Parathyroid adenoma (tissue), 2 donors: ENCODE results near the gene CAMK2B.

Source experiments
- H2AFZ ChIP-seq: fragments of 300-600 bp; sonication (generic); one replicate; pipeline ENCODE4 v1.7.0; 2017; ENCODE audit warnings: antibody characterized with exemption, mild to moderate bottlenecking
- H3K27ac ChIP-seq: fragments of 300-600 bp; sonication (generic); one replicate; pipeline ENCODE4 v1.7.0; 2017
- H3K27me3 ChIP-seq: fragments of 300-600 bp; sonication (generic); one replicate; pipeline ENCODE4 v1.7.0; 2017; ENCODE audit warnings: low read length; ENCODE audit not compliant: control insufficient read depth, insufficient read depth
- H3K36me3 ChIP-seq: fragments of 300-600 bp; sonication (generic); one replicate; pipeline ENCODE4 v1.7.0; 2017; ENCODE audit warnings: low read length; ENCODE audit not compliant: control insufficient read depth, insufficient read depth
- H3K4me1 ChIP-seq: fragments of 300-600 bp; sonication (generic); one replicate; pipeline ENCODE4 v1.7.0; 2017; ENCODE audit warnings: control low read depth
- H3K4me2 ChIP-seq: fragments of 300-600 bp; sonication (generic); one replicate; pipeline ENCODE4 v1.7.0; 2017; ENCODE audit warnings: low read length
- H3K4me3 ChIP-seq: fragments of 300-600 bp; sonication (generic); one replicate; pipeline ENCODE4 v1.7.0; 2017; ENCODE audit warnings: low read depth, low read length
- H3K79me2 ChIP-seq: fragments of 300-600 bp; sonication (generic); one replicate; pipeline ENCODE4 v1.7.0; 2017; ENCODE audit warnings: control low read depth
- H3K9ac ChIP-seq: fragments of 300-600 bp; sonication (generic); one replicate; pipeline ENCODE4 v1.7.0; 2017; ENCODE audit warnings: mild to moderate bottlenecking
- H3K9me3 ChIP-seq: fragments of 300-600 bp; sonication (generic); one replicate; pipeline ENCODE4 v1.7.0; 2017; ENCODE audit warnings: low read length; ENCODE audit not compliant: control insufficient read depth
- TF ChIP-seq, protein P1 (sequence below): fragments of 300-600 bp; sonication (generic); IDR thresholded peaks from one replicate; pipeline ENCODE4 v1.7.0; 2017; ENCODE audit warnings: antibody characterized with exemption, mild to moderate bottlenecking
- donor health status: primary hyperparathyroidism.

CAMK2B gene

GRCh38 chr7:44227911-44228310 lies 97.5 kb downstream of the CAMK2B start:
- Histone ChIP-seq H3K4me1 (no peaks in the 10 kb centered on the region), H3K9ac (no peak overlapping the region), H3K79me2 (no peaks in the 10 kb centered on the region), H3K36me3 (no peaks in the 10 kb centered on the region), H3K9me3 (no peaks in the 10 kb centered on the region), H2AFZ (no peak overlapping the region), H3K27ac (no peak overlapping the region), H3K4me3 (no peak overlapping the region), H3K4me2 (no peak overlapping the region), H3K27me3 (no peaks in the 10 kb centered on the region)
- TF ChIP-seq, protein P1, sequence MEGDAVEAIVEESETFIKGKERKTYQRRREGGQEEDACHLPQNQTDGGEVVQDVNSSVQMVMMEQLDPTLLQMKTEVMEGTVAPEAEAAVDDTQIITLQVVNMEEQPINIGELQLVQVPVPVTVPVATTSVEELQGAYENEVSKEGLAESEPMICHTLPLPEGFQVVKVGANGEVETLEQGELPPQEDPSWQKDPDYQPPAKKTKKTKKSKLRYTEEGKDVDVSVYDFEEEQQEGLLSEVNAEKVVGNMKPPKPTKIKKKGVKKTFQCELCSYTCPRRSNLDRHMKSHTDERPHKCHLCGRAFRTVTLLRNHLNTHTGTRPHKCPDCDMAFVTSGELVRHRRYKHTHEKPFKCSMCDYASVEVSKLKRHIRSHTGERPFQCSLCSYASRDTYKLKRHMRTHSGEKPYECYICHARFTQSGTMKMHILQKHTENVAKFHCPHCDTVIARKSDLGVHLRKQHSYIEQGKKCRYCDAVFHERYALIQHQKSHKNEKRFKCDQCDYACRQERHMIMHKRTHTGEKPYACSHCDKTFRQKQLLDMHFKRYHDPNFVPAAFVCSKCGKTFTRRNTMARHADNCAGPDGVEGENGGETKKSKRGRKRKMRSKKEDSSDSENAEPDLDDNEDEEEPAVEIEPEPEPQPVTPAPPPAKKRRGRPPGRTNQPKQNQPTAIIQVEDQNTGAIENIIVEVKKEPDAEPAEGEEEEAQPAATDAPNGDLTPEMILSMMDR = no peak

- Histone ChIP-seq H2AFZ (no peak overlapping the region), H3K4me1 (no peaks in the 10 kb centered on the region), H3K4me2 (no peak overlapping the region), H3K9me3 (no peaks in the 10 kb centered on the region), H3K9ac (no peak overlapping the region), H3K36me3 (no peaks in the 10 kb centered on the region), H3K4me3 (no peak overlapping the region), H3K27ac (no peak overlapping the region), H3K27me3 (no peaks in the 10 kb centered on the region), H3K79me2 (no peaks in the 10 kb centered on the region)
- TF ChIP-seq, protein P1 = no peak
Observed at GRCh38 chr7:44226396-44226753, 99.0 kb downstream of the CAMK2B start.

DNA sequence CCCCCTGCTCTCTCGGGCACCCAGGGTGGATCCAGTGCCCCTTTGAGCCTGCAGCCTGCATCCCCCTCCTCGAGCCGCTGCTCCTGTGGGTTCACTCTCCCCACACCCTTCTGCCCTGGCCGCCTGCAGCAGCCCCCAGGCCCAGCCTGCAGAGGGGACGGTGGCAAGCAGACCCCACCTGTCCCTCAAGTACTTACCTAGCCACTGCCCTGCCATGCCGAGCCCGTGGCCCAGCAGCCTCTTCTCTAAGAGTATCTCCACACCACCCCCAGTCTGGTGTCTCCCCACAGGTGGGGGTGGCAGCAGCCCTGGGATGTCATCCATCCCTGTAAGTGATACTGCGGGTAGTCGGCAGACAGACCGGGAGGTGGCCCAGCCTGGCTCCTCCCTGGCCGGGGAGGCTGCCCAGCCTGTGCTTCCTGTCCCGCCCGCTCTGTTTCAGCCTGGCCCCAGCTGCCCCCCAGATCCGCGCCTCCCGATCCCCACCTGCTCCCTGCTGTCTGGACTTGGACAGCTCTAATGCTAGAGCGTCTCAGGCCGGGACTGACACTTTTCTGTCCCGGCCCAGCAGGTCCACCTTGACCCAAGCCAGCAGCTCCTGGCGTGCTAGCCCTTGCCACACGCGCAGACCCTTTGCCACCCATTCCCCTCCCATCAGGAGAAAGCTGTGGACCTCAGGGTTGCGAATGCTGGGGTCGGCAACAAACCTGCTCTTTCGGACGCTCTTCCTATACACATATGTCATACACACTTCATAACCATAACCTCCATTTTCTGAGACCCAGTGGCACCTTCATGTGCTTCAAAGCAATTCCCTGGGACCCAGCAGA lies 99.6 kb downstream of the CAMK2B start:
- H2AFZ ChIP-seq = no peak overlapping the region
- H3K4me2 ChIP-seq = no peak overlapping the region
- H3K4me1 ChIP-seq = no peaks in the 10 kb centered on the region
- H3K36me3 ChIP-seq = no peaks in the 10 kb centered on the region
- H3K9ac ChIP-seq = no peak overlapping the region
- no peak overlapping the region for H3K4me3 ChIP-seq
- TF ChIP-seq, protein P1 = no peak
- no peaks in the 10 kb centered on the region for H3K79me2 ChIP-seq
- H3K27ac ChIP-seq = no peak overlapping the region
- no peaks in the 10 kb centered on the region for H3K9me3 ChIP-seq
- H3K27me3 ChIP-seq = no peaks in the 10 kb centered on the region

DNA sequence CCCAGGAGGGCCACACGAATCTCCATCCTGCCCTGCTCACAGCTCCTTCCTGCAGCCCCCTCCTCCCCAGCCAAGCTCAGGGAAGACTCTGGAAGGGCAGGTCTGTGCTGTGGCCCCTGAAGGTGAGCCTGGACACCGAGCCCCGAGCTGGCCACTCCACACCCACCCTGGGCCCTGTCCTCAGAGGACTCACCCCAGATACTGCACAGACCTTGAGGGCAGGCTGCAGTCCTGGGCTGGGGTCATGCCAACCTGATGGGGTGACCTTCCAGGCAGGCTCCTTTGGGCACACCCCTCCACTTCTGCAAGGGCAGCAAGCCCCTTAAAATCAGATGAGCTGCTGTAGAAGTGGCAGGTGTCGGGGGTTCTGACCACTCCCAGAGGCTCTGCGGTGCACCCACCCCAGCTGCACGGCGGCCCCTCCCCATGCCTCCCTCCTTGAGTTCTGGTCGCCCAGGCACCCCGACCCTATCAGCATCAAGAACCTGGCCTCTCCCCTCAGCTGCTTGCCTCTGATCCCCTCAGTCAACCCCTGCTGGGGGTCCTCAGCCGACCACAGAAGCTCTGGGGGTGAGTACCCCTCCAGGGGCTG lies 100.3 kb downstream of the CAMK2B start:
- TF ChIP-seq, protein P1 = no peak
- Histone ChIP-seq H3K9ac (no peak overlapping the region), H2AFZ (no peak overlapping the region), H3K36me3 (no peaks in the 10 kb centered on the region), H3K4me1 (no peaks in the 10 kb centered on the region), H3K4me2 (no peak overlapping the region), H3K9me3 (no peaks in the 10 kb centered on the region), H3K27me3 (no peaks in the 10 kb centered on the region), H3K4me3 (no peak overlapping the region), H3K27ac (no peak overlapping the region), H3K79me2 (no peaks in the 10 kb centered on the region)
